Body of pancreas (tissue), 4 donors: ENCODE results near the gene ENO4. TPM values are rescaled to one million over a fixed set of nuclear protein-coding genes. Genes with fewer than 3 reads are reported as not detected.
A peak's percentile ranks its signal among the peaks of the same experiment; 100 is the strongest.

Experiments
- ATAC-seq: fragments of 150-250 bp; one replicate; pipeline ENCODE4 v1.9.1; 2016
- DNase-seq, 4 donors: peaks; one replicate each; pipeline ENCODE4 v3.0.0-alpha.2; 2019
- H3K27ac ChIP-seq, 4 donors: fragments of 200-600 bp; sonication (generic); 1 replicate in 3 of 4; 2 replicates in 1 of 4; pipeline versions ENCODE4 v1.5.1 to v1.6.1; 2016 to 2019; ENCODE audit warnings: mild to moderate bottlenecking in 1 of 4, mixed read lengths in 1 of 4, moderate library complexity in 1 of 4
- H3K27me3 ChIP-seq, 2 donors: fragments of 200-600 bp; sonication (generic); one replicate each; pipeline ENCODE4 v1.6.0; 2016; ENCODE audit warnings: mild to moderate bottlenecking in 1 of 2
- H3K36me3 ChIP-seq, 2 donors: fragments of 200-600 bp; sonication (generic); replicated peaks in 1 of 2; 2 replicates each; pipeline ENCODE4 v1.5.1; 2016; ENCODE audit warnings: low read depth in 2 of 2; ENCODE audit not compliant: insufficient read depth in 1 of 2
- H3K4me1 ChIP-seq: fragments of 200-600 bp; sonication (generic); one replicate; pipeline ENCODE4 v1.6.0; 2016
- H3K4me3 ChIP-seq, 2 donors: fragments of 200-600 bp; sonication (generic); 1 replicate in 1 of 2; 2 replicates in 1 of 2; pipeline ENCODE4 v1.5.1; 2016 to 2019
- H3K9me3 ChIP-seq, 3 donors: fragments of 200-600 bp; sonication (generic); 1 replicate in 2 of 3; 2 replicates in 1 of 3; pipeline ENCODE4 v1.5.1; 2016
- POLR2A ChIP-seq, 3 donors: fragments of 450-650 bp; IDR thresholded peaks; one replicate each; pipeline ENCODE4 v1.6.1; 2016; ENCODE audit warnings: antibody characterized with exemption in 3 of 3, mild to moderate bottlenecking in 2 of 3
- WGBS, 2 donors: methylation state at CpG; one replicate each; pipeline ENCODE4 v1.1.5; 2017; 5-methylcytosine and 5-hydroxymethylcytosine counted together
- intact Hi-C: fragments of 100-400 bp; cut with DNase I; formaldehyde crosslinking; loops from one replicate; pipeline ENCODE4 v1.15.1; 2023
- total RNA-seq, 2 donors: library from RNA; depleted of rRNA; stranded (reverse); fragments of >200 nt; gene quantifications; one replicate each; pipeline ENCODE4 v1.1.0, GENCODE V29; 2016
- TF ChIP-seq, protein P1 (sequence below), 7 experiments: fragments of 450-650 bp in 4 of 7; fragments of 200-600 bp in 3 of 7; sonication (generic) in 3 of 7; IDR thresholded peaks; one replicate each; pipeline ENCODE4 v1.5.1; 2016 to 2019; ENCODE audit warnings: antibody characterized with exemption in 7 of 7

Gene ENO4, protein sequence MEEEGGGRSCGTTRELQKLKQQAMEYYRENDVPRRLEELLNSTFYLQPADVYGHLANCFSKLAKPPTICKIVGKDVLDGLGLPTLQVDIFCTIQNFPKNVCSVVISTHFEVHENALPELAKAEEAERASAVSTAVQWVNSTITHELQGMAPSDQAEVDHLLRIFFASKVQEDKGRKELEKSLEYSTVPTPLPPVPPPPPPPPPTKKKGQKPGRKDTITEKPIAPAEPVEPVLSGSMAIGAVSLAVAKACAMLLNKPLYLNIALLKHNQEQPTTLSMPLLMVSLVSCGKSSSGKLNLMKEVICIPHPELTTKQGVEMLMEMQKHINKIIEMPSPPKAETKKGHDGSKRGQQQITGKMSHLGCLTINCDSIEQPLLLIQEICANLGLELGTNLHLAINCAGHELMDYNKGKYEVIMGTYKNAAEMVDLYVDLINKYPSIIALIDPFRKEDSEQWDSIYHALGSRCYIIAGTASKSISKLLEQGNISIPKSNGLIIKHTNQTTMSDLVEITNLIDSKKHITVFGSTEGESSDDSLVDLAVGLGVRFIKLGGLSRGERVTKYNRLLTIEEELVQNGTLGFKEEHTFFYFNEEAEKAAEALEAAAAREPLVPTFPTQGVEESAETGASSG
- total RNA-seq = 1 to 10 TPM in 1 of 2 donors, not detected in 1; 1.0 TPM

DNA sequence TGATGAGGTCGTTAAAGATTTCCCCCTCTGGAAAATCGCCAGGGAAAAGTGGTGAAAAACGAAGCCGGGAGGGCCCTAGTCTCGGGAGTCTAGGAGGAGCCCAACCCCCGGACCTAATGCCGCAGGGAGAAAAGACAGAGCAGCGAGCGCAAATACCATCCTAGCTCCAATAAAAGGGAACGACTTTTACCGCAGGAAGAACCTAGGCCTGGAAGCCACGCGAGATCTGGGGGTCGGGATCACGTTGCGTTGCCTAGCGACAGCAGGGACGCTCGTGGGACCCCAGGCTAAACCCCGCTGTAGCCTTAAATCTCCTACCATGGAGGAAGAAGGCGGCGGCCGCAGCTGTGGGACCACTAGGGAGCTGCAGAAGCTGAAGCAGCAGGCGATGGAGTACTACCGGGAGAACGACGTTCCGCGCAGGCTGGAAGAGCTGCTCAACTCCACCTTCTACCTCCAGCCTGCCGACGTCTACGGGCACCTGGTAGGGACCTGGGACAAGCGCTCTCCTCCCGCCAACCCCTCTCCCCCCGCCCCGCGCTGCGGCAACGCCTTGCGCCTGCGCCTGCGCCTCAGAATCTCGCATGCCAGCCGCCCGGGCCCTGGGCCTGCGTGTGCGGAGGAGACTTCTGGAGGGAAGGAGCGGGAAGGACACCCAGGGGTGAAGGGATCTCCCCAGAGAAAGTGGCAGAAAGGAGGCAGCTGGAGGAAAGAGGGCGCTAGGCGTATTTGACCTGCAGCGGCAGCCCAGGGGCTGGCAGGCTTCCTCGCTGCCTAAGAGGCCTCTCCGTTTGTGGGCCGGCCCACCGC is at the start of gene ENO4:
Gene ENO4 (plus strand): TSS at position 252 of the 810 bp plus-strand sequence. CDS start 68 bp downstream, at position 320.
- WGBS, 2 donors = 1 to 2% methylated on average over 30 to 55 of the region's 55 CpGs
- H3K4me1 ChIP-seq = peaks cover 18% of the 10 kb centered on the region
- TF ChIP-seq POLR2A (IDR thresholded peaks at IDR 0.05) = peak; percentile 36 to 71 (median 68)
- TF ChIP-seq, protein P1, sequence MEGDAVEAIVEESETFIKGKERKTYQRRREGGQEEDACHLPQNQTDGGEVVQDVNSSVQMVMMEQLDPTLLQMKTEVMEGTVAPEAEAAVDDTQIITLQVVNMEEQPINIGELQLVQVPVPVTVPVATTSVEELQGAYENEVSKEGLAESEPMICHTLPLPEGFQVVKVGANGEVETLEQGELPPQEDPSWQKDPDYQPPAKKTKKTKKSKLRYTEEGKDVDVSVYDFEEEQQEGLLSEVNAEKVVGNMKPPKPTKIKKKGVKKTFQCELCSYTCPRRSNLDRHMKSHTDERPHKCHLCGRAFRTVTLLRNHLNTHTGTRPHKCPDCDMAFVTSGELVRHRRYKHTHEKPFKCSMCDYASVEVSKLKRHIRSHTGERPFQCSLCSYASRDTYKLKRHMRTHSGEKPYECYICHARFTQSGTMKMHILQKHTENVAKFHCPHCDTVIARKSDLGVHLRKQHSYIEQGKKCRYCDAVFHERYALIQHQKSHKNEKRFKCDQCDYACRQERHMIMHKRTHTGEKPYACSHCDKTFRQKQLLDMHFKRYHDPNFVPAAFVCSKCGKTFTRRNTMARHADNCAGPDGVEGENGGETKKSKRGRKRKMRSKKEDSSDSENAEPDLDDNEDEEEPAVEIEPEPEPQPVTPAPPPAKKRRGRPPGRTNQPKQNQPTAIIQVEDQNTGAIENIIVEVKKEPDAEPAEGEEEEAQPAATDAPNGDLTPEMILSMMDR (IDR thresholded peaks at IDR 0.05) = no peak
- H3K4me3 ChIP-seq = peak within 1 kb of the TSS; percentile 82 to 86
- peak; percentile 91 to 93 (median 92) for DNase-seq
- ATAC-seq = peak; percentile 97
- no peaks in the 10 kb centered on the region for H3K36me3 ChIP-seq
- no peaks in the 10 kb centered on the region for H3K9me3 ChIP-seq
- intact Hi-C loops = no loop called here
- H3K27me3 ChIP-seq = no peaks in the 10 kb centered on the region
- peak within 1 kb of the TSS; percentile 46 to 85 (median 74) for H3K27ac ChIP-seq

DNA sequence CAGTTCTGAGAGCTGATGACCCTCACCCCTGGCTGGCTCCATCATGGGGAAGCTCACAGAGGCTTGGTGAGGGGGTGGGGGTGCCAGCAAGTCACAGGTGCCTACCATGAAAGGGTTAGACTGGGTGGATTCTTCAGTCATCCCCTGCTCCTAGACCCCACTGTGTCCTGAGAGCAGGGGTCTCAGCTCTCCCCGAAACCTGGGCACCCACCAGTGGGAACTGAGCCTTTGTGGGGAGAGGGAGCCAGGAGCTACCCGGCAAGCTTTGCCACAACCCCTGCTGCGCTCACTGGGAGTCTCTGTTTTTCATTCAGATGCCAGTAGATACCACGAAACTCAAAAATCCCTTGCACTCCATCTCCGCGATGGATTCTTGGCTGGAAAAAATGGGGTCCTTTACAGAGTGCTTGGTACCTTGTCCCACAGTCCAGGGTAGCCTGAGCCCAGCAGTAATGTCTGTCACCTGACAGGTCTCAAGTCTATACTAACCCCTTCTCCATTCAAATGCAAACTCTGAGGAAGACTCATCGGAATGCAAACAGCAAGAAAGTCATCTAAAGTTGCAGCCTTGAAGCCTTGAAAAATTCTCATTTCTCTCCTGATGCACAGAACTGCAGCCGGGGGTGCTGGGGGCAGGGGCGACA is 48.9 kb upstream of the ENO4 start:
- peaks cover 0 to 4% of the 10 kb centered on the region in 2 donors for H3K27me3 ChIP-seq
- no peaks in the 10 kb centered on the region for H3K9me3 ChIP-seq
- no peak for DNase-seq
- intact Hi-C loops = loop anchor here (5.0 kb wide), 1 partner anchor 372 kb away; no protein-coding TSS in a partner anchor
- H3K4me3 ChIP-seq = no peak overlapping the region
- no peaks in the 10 kb centered on the region for H3K4me1 ChIP-seq
- WGBS, 2 donors = 61 to 71% methylated on average over 4 to 9 of the region's 9 CpGs
- TF ChIP-seq, protein P1 (IDR thresholded peaks at IDR 0.05) = no peak
- TF ChIP-seq POLR2A (IDR thresholded peaks at IDR 0.05) = no peak
- no peak overlapping the region for H3K27ac ChIP-seq
- ATAC-seq = no peak
- no peaks in the 10 kb centered on the region for H3K36me3 ChIP-seq

DNA sequence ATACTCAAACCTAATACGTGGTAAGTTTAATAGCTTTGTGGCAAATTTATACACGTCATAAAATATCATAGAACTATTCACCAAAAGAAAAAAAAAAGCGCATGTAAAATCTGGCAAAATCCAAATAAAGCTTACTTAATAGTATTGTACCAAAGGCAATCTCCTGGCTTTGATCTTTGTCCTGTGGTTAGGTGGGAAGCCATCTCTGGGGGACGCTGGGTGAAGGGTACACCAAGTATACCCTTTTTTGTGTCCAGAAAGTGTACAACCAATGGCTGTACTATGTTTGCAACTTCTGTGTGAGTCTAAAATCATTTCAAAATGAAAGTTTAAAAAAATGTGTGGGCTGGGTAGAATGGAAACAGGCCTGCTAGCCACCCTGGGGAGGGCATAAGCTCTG is 47.6 kb upstream of the ENO4 start:
- no peak for ATAC-seq
- Histone ChIP-seq H3K4me1 (no peaks in the 10 kb centered on the region), H3K4me3 (no peak overlapping the region), H3K27me3 (peaks cover 0 to 5% of the 10 kb centered on the region in 2 donors), H3K27ac (no peak overlapping the region), H3K36me3 (no peaks in the 10 kb centered on the region), H3K9me3 (no peaks in the 10 kb centered on the region)
- intact Hi-C loops = loop anchor here (5.0 kb wide), 1 partner anchor 371 kb away; no protein-coding TSS in a partner anchor
- WGBS, 2 donors = 78% methylated on average over 4 of the region's 4 CpGs
- no peak for TF ChIP-seq POLR2A (IDR thresholded peaks at IDR 0.05)
- TF ChIP-seq, protein P1 (IDR thresholded peaks at IDR 0.05) = no peak
- no peak for DNase-seq

DNA sequence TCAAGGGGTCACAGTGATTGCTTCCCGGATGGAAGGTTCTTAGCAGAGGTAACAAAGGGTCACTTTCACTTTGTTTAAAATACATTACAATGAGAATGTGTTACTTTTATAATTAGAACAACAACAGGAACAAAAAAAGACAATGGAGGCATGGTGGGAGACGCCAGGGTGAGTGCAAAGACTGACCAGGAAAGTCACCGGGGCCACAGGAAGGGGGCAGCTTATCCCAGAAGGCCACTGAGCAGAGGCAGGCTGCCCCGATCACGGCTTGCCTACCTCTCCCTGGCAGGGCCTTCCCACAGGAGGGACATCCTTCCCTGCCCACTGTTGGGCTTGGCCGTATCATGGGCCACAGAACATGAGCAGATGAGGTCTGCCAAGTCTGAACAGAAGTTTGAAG is 46.8 kb upstream of the ENO4 start:
- no peaks in the 10 kb centered on the region for H3K4me1 ChIP-seq
- no peaks in the 10 kb centered on the region for H3K9me3 ChIP-seq
- H3K27me3 ChIP-seq = peaks cover 0 to 5% of the 10 kb centered on the region in 2 donors
- ATAC-seq (no peak), DNase-seq (no peak)
- H3K4me3 ChIP-seq = no peak overlapping the region
- intact Hi-C loops = loop anchor here (5.0 kb wide), 1 partner anchor 370 kb away; no protein-coding TSS in a partner anchor
- 71 to 86% methylated on average over 4 to 6 of the region's 6 CpGs for WGBS, 2 donors
- no peak for TF ChIP-seq POLR2A (IDR thresholded peaks at IDR 0.05)
- TF ChIP-seq, protein P1 (IDR thresholded peaks at IDR 0.05) = no peak
- H3K27ac ChIP-seq = no peak overlapping the region
- no peaks in the 10 kb centered on the region for H3K36me3 ChIP-seq
